ENCODE data around the gene TSPAN4. TPM values are rescaled to one million over a fixed set of nuclear protein-coding genes. Genes with fewer than 3 reads are reported as not detected.

Gene TSPAN4
- total and polyA plus RNA-seq, 2 of the 13 experiments (the other 11 are each of a cell fraction or from before 2014, with no cell fraction given) = 31.7 to 68.3 TPM

- no peak for TF ChIP-seq ZXDC (CRISPR knock-in tag; IDR thresholded peaks at IDR 0.05)
- no peak for TF ChIP-seq ZNF670 (CRISPR knock-in tag; IDR thresholded peaks at IDR 0.05; ENCODE audit: borderline replicate concordance)
- TF ChIP-seq ZBTB46 (CRISPR knock-in tag; IDR thresholded peaks at IDR 0.05; ENCODE audit: borderline replicate concordance) = no peak
- TF ChIP-seq NCOA1 (CRISPR knock-in tag; IDR thresholded peaks at IDR 0.05) = no peak
- no peak for TF ChIP-seq ZNF550 (CRISPR knock-in tag; IDR thresholded peaks at IDR 0.05; ENCODE audit: borderline replicate concordance)
- no peak for TF ChIP-seq ZNF180 (CRISPR knock-in tag; IDR thresholded peaks at IDR 0.05; ENCODE audit: borderline replicate concordance, low read depth)
- TF ChIP-seq KAT2B (IDR thresholded peaks at IDR 0.05; ENCODE audit: borderline replicate concordance, low read depth, low read length) = no peak
- no peak for TF ChIP-seq SETDB1 (CRISPR knock-in tag; IDR thresholded peaks at IDR 0.05; ENCODE audit: borderline replicate concordance)
- TF ChIP-seq SALL1 (CRISPR knock-in tag; IDR thresholded peaks at IDR 0.05) = peak; percentile 19; the same call in 1 of the 2 replicates
- TF ChIP-seq ARNTL (CRISPR knock-in tag; IDR thresholded peaks at IDR 0.05) = no peak
- no peak for TF ChIP-seq KDM6A (CRISPR knock-in tag; IDR thresholded peaks at IDR 0.05; ENCODE audit: low read depth)
- TF ChIP-seq ARID4A (CRISPR knock-in tag; IDR thresholded peaks at IDR 0.05; ENCODE audit: borderline replicate concordance) = peak; percentile 52; the same call in 1 of the 2 replicates
- TF ChIP-seq NAIF1 (CRISPR knock-in tag; IDR thresholded peaks at IDR 0.05; ENCODE audit: borderline replicate concordance) = no peak
- TF ChIP-seq CHD4 (IDR thresholded peaks at IDR 0.05; ENCODE audit: borderline replicate concordance, low read length) = no peak
- no peak for TF ChIP-seq GPBP1L1 (CRISPR knock-in tag; IDR thresholded peaks at IDR 0.05)
- no peak for TF ChIP-seq ZBTB34 (CRISPR knock-in tag; IDR thresholded peaks at IDR 0.05)
- TF ChIP-seq IKZF4 (CRISPR knock-in tag; IDR thresholded peaks at IDR 0.05; ENCODE audit: borderline replicate concordance, low read depth, not compliant biosample characterization) = no peak
- no peak for TF ChIP-seq ZNF138 (CRISPR knock-in tag; IDR thresholded peaks at IDR 0.05; ENCODE audit: low read depth)
These were observed 10.0 kb upstream of the TSPAN4 start, which contains the start of gene CD151 (continued) for GRCh38 chr11:832529-833113.
